ENCODE data around the gene PCSK6.

The PCSK6 gene

DNA sequence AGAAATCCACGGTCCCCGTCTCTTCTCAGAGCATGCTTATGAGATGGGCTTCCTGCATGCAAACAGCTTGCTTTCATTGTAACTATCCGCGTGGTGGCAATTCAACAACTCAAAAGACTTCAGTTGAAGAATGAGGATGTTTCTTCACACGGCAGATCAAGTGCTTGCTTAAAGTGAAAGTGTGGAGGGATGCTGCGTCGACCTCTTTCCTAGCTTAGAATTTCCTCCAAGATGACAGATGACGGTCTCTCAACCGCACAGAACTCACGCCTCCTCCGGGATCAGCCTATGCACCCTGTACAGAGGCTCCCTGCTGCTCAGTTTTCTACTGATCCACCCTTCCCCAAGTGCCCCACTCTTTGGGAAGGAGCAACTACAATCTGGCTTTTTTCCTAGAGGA is 47.8 kb downstream of the PCSK6 start:
- H3K4me3 ChIP-seq (ENCODE audit: control insufficient read depth, low read depth, low read length), result no peak overlapping the region
- TF ChIP-seq, protein P1, sequence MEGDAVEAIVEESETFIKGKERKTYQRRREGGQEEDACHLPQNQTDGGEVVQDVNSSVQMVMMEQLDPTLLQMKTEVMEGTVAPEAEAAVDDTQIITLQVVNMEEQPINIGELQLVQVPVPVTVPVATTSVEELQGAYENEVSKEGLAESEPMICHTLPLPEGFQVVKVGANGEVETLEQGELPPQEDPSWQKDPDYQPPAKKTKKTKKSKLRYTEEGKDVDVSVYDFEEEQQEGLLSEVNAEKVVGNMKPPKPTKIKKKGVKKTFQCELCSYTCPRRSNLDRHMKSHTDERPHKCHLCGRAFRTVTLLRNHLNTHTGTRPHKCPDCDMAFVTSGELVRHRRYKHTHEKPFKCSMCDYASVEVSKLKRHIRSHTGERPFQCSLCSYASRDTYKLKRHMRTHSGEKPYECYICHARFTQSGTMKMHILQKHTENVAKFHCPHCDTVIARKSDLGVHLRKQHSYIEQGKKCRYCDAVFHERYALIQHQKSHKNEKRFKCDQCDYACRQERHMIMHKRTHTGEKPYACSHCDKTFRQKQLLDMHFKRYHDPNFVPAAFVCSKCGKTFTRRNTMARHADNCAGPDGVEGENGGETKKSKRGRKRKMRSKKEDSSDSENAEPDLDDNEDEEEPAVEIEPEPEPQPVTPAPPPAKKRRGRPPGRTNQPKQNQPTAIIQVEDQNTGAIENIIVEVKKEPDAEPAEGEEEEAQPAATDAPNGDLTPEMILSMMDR (IDR thresholded peaks at IDR 0.05; ENCODE audit: control insufficient read depth, insufficient read depth, low read depth, low read length, missing control alignments), result no peak
- DNase-seq (ENCODE audit: low read depth), result no peak

DNA sequence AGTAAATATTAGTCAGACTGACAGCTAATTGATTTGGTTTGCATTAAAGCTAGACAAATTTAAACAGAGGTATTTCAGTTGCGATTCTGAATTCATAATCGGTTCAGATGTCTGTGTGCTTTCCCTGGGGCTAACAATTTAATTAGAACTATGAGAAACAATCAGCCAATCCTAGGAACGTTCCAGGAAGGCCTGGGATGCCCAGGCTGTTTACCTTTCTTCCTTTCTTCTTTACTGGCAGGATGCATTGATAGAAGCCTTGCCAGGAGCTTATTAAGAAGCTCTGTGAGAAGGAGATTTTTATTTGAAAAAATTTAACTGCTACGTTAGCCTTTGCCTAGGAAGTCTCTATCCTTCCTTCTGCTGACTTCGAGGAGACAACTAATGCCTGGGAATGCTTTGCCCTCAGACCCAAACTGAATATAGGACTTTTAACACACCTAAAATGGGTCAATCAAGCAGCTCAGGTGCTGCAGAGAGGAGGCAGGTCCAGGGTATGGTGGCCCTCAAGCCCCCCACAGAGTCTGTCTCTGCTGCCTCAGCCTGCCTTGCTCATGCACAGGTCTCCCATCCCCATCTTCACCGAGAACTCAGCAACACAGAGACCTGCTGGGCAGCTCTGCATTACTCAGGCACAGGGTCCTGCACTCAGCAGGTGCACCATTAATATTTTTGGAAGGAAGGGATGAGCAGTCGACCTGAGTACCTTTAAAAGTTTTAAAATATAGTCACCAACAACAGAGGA is 48.5 kb downstream of the PCSK6 start:
- H3K4me3 ChIP-seq (ENCODE audit: control insufficient read depth, low read depth, low read length), result no peak overlapping the region
- TF ChIP-seq, protein P1 (IDR thresholded peaks at IDR 0.05; ENCODE audit: control insufficient read depth, insufficient read depth, low read depth, low read length, missing control alignments), result no peak
- no peak for DNase-seq (ENCODE audit: low read depth)

DNA sequence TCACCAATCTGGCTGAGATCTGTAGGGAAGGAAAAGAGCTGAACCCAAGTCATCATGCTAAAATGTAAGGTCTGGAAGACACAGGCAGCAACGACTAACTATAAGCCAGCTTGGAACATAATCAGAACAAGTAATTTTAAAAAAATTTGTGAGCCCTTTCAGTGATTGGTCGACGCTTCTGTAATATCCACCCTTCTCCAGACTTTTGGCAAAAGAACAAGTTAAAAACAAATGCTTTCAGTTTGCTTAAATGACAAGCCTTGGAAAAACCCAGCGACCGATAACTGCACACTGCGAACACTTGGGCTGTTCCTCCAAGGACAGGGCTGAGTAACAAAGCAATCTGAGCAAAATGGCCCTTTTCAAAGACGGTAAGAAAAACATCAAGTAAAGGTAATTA is 49.6 kb downstream of the PCSK6 start:
- DNase-seq (ENCODE audit: low read depth), result peak; percentile 59
- peak overlapping the region; percentile 17 for H3K4me3 ChIP-seq (ENCODE audit: control insufficient read depth, low read depth, low read length)

DNA sequence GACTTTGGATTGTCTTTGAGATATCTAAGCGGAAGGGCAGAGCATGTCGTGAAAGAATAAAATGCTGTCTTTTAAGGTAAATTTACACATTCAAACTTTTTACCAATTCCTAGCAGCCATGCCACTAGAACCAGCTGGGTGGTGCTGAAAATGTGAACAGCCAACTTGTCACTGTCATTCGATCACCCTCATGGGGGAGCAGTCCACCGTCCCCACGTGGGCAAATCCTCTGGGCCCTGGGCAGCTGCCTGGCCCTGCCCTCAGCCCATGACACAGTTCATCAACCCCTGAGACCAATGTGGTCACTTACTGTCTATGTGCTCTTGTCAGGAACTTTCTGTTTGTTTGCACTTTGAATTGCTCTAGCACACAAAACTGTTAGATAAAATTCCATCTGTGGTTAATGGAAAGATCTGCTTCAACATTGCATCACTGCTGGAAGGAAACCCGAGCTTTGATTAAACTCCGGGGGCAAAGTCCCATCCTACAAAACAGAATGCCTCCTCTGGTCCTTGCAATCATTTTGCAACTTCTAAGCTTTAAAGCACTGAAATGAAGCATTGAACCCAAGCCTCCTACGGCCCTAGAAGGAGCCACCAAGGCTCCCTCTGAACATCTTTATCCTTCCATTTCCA is 50.1 kb downstream of the PCSK6 start:
- peak overlapping the region; percentile 10 for H3K4me3 ChIP-seq (ENCODE audit: control insufficient read depth, low read depth, low read length)
- TF ChIP-seq, protein P1 (IDR thresholded peaks at IDR 0.05; ENCODE audit: control insufficient read depth, insufficient read depth, low read depth, low read length, missing control alignments), result no peak
- DNase-seq (ENCODE audit: low read depth), result no peak

More for the DNA sequence above, 49.6 kb downstream of the PCSK6 start:
- TF ChIP-seq, protein P1 (IDR thresholded peaks at IDR 0.05; ENCODE audit: control insufficient read depth, insufficient read depth, low read depth, low read length, missing control alignments), result no peak

DNA sequence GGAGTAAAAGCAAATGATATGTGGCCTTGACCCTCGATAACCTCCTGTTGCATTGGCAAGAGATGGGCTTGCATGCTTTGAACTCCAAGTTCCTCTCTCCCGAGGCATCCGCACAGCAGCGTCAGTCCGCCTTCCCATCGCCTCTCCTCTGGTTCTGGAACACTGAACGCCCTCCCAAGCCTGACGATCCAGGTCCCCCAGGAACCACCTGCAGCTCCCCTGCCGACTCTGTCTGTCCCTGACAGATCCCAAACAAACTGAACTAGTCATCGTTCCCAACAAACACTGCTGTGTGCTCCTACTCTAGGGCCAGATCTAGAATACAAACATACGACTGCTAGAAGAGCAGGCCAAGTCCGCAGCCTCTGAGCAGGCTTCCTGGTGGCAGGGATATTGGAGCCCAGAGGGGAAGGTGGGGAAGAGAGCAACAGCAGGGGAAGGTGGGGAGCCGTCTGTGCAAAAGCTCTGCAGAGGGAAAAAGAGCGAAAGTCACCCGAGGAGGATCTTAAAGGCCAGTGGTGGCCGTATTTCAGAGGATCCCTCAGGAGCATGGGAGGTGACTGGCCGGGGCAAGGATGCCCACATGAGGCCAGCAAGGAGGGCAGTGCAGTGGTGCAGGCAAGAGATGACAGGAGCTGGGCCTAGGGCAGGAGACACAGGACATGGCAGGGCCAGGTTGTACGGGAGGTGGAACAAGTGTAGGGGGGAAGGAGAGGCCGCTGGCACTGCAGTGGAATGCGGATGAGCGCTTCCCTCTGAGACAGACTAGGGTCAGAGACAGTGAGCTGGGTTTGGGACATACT is 50.8 kb downstream of the PCSK6 start:
- DNase-seq (ENCODE audit: low read depth), result no peak
- H3K4me3 ChIP-seq (ENCODE audit: control insufficient read depth, low read depth, low read length), result no peak overlapping the region
- TF ChIP-seq, protein P1 (IDR thresholded peaks at IDR 0.05; ENCODE audit: control insufficient read depth, insufficient read depth, low read depth, low read length, missing control alignments), result no peak

DNA sequence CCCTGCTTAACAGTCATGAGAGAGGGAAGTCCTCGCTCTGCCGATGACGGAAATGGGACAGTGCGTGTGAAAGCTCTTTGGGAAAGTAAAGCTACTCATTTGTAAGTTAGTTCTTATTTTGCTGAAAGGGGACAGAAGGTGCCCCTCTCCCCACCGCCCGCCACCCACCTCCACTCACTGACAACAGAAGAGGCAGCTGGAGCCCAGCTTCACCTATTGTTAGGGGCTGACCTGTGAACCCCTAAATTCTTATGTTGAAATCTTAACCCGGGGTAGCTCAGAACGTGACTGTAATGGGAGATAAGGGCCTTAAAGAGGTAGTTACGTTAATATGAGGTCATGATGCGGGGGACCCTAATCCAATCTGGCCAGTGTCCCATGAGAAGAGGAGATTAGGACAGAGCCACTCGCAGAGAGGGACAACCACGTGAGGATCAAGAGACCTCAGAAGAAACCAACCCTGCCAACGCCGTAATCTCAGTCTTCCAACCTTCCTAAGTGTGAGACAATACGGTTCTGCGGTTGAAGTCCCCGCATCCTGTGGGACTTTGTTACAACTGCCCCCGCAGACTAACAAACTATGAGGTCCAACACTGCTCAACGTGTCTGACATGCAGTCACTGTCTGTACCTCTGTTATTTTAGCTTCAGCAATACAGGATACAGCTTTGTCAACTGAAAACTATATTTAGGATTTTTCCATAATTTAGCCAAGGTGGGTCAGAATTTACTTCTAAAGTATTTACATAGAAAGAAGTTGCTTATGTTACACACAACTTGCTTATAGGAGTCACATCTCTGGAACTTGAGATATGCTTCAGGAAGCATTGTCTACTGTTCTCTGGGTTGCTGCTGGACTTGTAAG is 51.7 kb downstream of the PCSK6 start:
- no peak overlapping the region for H3K4me3 ChIP-seq (ENCODE audit: control insufficient read depth, low read depth, low read length)
- no peak for DNase-seq (ENCODE audit: low read depth)
- TF ChIP-seq, protein P1 (IDR thresholded peaks at IDR 0.05; ENCODE audit: control insufficient read depth, insufficient read depth, low read depth, low read length, missing control alignments), result no peak
